DOHH2 (cell line): Measurements from ENCODE around the gene MAP3K15.
A peak's percentile ranks its signal among the peaks of the same experiment; 100 is the strongest.

Experiments used
- H3F3A ChIP-seq: fragments of 200-600 bp; sonication (generic), shearing (Covaris generic); 2 replicates; pipeline ENCODE4 v1.6.0; 2016; ENCODE audit warnings: antibody characterized with exemption, mild to moderate bottlenecking; ENCODE audit not compliant: control insufficient read depth, insufficient read depth
- H3K27ac ChIP-seq: fragments of 200-600 bp; sonication (generic); 2 replicates; pipeline ENCODE4 v1.5.1; 2014; ENCODE audit warnings: low read depth, mild to moderate bottlenecking, low read length, moderate library complexity
- H3K27me3 ChIP-seq: fragments of 200-600 bp; sonication (generic); 2 replicates; pipeline ENCODE4 v1.6.1; 2014; ENCODE audit warnings: mild to moderate bottlenecking, low read length, mixed read lengths; ENCODE audit not compliant: control insufficient read depth
- H3K36me3 ChIP-seq: fragments of 200-600 bp; sonication (generic); 2 replicates; pipeline ENCODE4 v1.6.1; 2014; ENCODE audit warnings: mild to moderate bottlenecking, low read length, moderate library complexity, mixed read lengths; ENCODE audit not compliant: control insufficient read depth
- H3K4me1 ChIP-seq: fragments of 200-600 bp; sonication (generic); 2 replicates; pipeline ENCODE4 v1.6.1; 2014; ENCODE audit warnings: mild to moderate bottlenecking, low read length, mixed read lengths; ENCODE audit not compliant: control insufficient read depth
- H3K4me2 ChIP-seq: fragments of 200-600 bp; sonication (generic); 2 replicates; pipeline ENCODE4 v1.6.0; 2014; ENCODE audit warnings: mild to moderate bottlenecking, low read length, moderate library complexity
- H3K4me3 ChIP-seq: fragments of 200-600 bp; sonication (generic); 2 replicates; pipeline ENCODE4 v1.5.1; 2014; ENCODE audit warnings: mild to moderate bottlenecking, low read length, mixed read lengths
- H3K79me2 ChIP-seq: fragments of 200-600 bp; sonication (generic); 2 replicates; pipeline ENCODE4 v1.6.1; 2014; ENCODE audit warnings: mild to moderate bottlenecking, low read length, mixed read lengths; ENCODE audit not compliant: control insufficient read depth
- H3K9me2 ChIP-seq: fragments of 200-600 bp; sonication (generic); replicated peaks from 2 replicates; pipeline ENCODE4 v1.6.1; 2014; ENCODE audit warnings: mild to moderate bottlenecking, low read length, mixed read lengths; ENCODE audit not compliant: control insufficient read depth
- H3K9me3 ChIP-seq: fragments of 200-600 bp; sonication (generic); 2 replicates; pipeline ENCODE4 v1.6.1; 2014; ENCODE audit warnings: antibody characterized with exemption, low read length, mixed read lengths; ENCODE audit not compliant: control insufficient read depth, insufficient read depth
- H4K20me1 ChIP-seq: fragments of 200-600 bp; sonication (generic); 2 replicates; pipeline ENCODE4 v1.6.0; 2014; ENCODE audit warnings: low read depth, mild to moderate bottlenecking, antibody characterized with exemption, low read length, moderate library complexity; ENCODE audit not compliant: control insufficient read depth, insufficient read depth
- EZH2phosphoT487 ChIP-seq: fragments of 200-600 bp; sonication (generic); IDR thresholded peaks from 2 replicates; pipeline ENCODE4 v1.6.1; 2017; ENCODE audit warnings: borderline replicate concordance, mild to moderate bottlenecking, antibody characterized with exemption, low read length, moderate library complexity, mixed read lengths
- TF ChIP-seq, protein P1 (sequence below): fragments of 200-600 bp; sonication (generic); IDR thresholded peaks from one replicate; pipeline ENCODE4 v1.5.1; 2014; ENCODE audit warnings: antibody characterized with exemption, mild to moderate bottlenecking, low read depth, low read length; ENCODE audit not compliant: poor library complexity, severe bottlenecking

The MAP3K15 gene

DNA sequence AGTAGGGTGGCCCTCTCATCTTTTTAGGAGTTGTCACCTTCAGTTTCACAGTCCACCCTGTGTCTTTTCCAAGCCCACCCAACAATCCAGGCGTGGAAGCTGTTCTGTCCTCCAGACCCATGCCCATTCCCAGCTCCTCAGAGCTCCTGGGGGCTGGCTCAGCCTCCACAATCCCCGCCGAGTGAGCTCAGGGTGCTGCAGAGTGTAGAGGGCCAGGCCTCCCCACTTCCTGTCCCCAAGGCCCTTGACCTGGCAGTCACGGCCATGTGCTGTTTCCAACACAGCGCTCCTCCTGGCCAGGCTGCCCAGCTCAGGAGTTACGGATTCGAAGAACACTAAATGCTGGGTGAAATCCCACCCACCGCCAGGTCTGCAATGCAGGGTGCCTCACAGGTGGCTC lies 139.8 kb downstream of the MAP3K15 start:
- Histone ChIP-seq H3F3A (no peaks in the 10 kb centered on the region), H3K27me3 (no peaks in the 10 kb centered on the region), H3K9me3 (no peaks in the 10 kb centered on the region)

GRCh38 chrX:19373351-19373891 lies 141.9 kb downstream of the MAP3K15 start:
- Histone ChIP-seq H3K4me2 (peak overlapping the region; percentile 92), H3K27me3 (no peaks in the 10 kb centered on the region), H3K9me2 (no peaks in the 10 kb centered on the region), H4K20me1 (no peaks in the 10 kb centered on the region), H3F3A (no peaks in the 10 kb centered on the region), H3K9me3 (no peaks in the 10 kb centered on the region), H3K27ac (no peak overlapping the region), H3K4me3 (peak overlapping the region; percentile 75), H3K4me1 (peaks cover 12% of the 10 kb centered on the region), H3K36me3 (no peaks in the 10 kb centered on the region), H3K79me2 (no peaks in the 10 kb centered on the region)
- no peak for TF ChIP-seq EZH2phosphoT487
- TF ChIP-seq, protein P1, sequence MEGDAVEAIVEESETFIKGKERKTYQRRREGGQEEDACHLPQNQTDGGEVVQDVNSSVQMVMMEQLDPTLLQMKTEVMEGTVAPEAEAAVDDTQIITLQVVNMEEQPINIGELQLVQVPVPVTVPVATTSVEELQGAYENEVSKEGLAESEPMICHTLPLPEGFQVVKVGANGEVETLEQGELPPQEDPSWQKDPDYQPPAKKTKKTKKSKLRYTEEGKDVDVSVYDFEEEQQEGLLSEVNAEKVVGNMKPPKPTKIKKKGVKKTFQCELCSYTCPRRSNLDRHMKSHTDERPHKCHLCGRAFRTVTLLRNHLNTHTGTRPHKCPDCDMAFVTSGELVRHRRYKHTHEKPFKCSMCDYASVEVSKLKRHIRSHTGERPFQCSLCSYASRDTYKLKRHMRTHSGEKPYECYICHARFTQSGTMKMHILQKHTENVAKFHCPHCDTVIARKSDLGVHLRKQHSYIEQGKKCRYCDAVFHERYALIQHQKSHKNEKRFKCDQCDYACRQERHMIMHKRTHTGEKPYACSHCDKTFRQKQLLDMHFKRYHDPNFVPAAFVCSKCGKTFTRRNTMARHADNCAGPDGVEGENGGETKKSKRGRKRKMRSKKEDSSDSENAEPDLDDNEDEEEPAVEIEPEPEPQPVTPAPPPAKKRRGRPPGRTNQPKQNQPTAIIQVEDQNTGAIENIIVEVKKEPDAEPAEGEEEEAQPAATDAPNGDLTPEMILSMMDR: no peak

More for the DNA sequence above, 139.8 kb downstream of the MAP3K15 start:
- Histone ChIP-seq H3K4me1 (peaks cover 12% of the 10 kb centered on the region), H3K36me3 (no peaks in the 10 kb centered on the region), H3K27ac (no peak overlapping the region), H3K4me2 (no peak overlapping the region), H3K9me2 (no peaks in the 10 kb centered on the region), H4K20me1 (no peaks in the 10 kb centered on the region), H3K79me2 (no peaks in the 10 kb centered on the region), H3K4me3 (no peak overlapping the region)
- TF ChIP-seq EZH2phosphoT487: no peak
- TF ChIP-seq, protein P1: no peak

DNA sequence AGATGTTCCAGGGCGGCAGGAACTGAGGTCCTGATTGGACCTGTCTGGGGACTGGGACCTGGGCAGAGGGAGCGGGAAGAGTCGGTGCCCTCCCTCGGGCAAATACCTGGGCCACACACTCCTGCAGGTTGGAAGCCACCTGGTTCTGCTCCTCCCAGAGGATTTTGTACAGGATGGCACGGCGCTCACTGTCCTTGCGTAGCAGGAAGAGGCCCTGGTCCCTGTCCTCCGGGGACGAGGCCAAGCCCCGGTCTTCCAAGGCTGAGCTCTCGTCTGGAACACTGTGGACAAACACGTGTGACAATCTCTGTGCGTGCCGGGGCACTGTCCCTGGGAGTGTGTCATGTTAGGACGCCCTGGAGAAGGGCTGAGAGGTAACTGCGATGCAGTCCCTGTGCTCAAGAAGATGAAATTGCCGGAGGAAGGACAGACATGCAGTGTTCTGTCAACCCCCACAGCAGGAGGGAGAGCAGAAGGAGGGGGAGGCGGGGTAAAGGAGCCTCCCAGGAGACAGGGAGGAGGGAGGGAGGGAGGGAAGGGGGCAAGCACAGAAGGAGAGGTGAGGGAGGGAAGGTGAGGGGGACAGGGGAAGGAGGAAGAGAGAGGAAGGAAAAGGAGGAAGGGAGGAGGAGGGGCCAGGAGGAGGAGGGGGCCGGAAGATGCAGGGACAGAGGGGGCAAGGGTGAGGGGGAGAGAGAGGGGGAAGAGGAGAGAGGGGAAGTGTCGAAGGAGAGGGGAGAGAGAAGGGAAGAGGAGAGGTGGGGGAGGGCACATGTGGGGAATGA lies 142.6 kb downstream of the MAP3K15 start:
- H3K27ac ChIP-seq: peak overlapping the region; percentile 21
- H3K4me3 ChIP-seq: peak overlapping the region; percentile 75
- peak overlapping the region; percentile 92 for H3K4me2 ChIP-seq

More for the DNA sequence above, 142.6 kb downstream of the MAP3K15 start:
- TF ChIP-seq, protein P1: peak; percentile 21
- no peak for TF ChIP-seq EZH2phosphoT487
- Histone ChIP-seq H3K36me3 (no peaks in the 10 kb centered on the region), H4K20me1 (no peaks in the 10 kb centered on the region), H3K9me2 (no peaks in the 10 kb centered on the region), H3K4me1 (peaks cover 12% of the 10 kb centered on the region), H3F3A (no peaks in the 10 kb centered on the region), H3K27me3 (no peaks in the 10 kb centered on the region), H3K9me3 (no peaks in the 10 kb centered on the region), H3K79me2 (no peaks in the 10 kb centered on the region)
